NCI-H146 treated with DMSO at 0.1 percent for 48 hours (cell line): ENCODE data around the gene NUDT7.

Experiments used
- DNase-seq: peaks from one replicate; lab custom pipeline; 2025; ENCODE audit not compliant: unreplicated experiment; lab: John Stamatoyannopoulos, UW

NUDT7 gene

GRCh38 chr16:77723108-77723514 is 797 bp downstream of the NUDT7 start:
- DNase-seq = no peak

GRCh38 chr16:77724174-77724573 is 1.9 kb downstream of the NUDT7 start:
- no peak for DNase-seq

- DNase-seq = no peak
These were observed 7.6 kb downstream of the NUDT7 start for GRCh38 chr16:77729951-77730350.

GRCh38 chr16:77732241-77732946 is 10.1 kb downstream of the NUDT7 start:
- DNase-seq = no peak

GRCh38 chr16:77736879-77737278 is 14.6 kb downstream of the NUDT7 start:
- DNase-seq = no peak

- DNase-seq = no peak
These were observed 16.6 kb downstream of the NUDT7 start for GRCh38 chr16:77738706-77739558.

- no peak for DNase-seq
These were observed 17.2 kb downstream of the NUDT7 start for GRCh38 chr16:77739559-77739892.

- peak; percentile 0 for DNase-seq
These were observed 21.8 kb downstream of the NUDT7 start for GRCh38 chr16:77744141-77744540.

GRCh38 chr16:77745972-77746371 is 23.7 kb downstream of the NUDT7 start:
- no peak for DNase-seq

GRCh38 chr16:77748421-77749005 is 26.2 kb downstream of the NUDT7 start:
- DNase-seq = no peak

- DNase-seq = no peak
These were observed 27.1 kb downstream of the NUDT7 start for GRCh38 chr16:77749415-77749814.

GRCh38 chr16:77758046-77758445 is 35.7 kb downstream of the NUDT7 start:
- no peak for DNase-seq

- DNase-seq = no peak
These were observed 36.2 kb downstream of the NUDT7 start for GRCh38 chr16:77758508-77758907.

- no peak for DNase-seq
These were observed 36.9 kb downstream of the NUDT7 start for GRCh38 chr16:77759201-77759600.

GRCh38 chr16:77759821-77760220 is 37.5 kb downstream of the NUDT7 start:
- DNase-seq = no peak

GRCh38 chr16:77760800-77761199 is 38.5 kb downstream of the NUDT7 start:
- no peak for DNase-seq

GRCh38 chr16:77761204-77761603 is 38.9 kb downstream of the NUDT7 start:
- no peak for DNase-seq

GRCh38 chr16:77762262-77762661 is 39.9 kb downstream of the NUDT7 start:
- DNase-seq = no peak

- DNase-seq = no peak
These were observed 41.7 kb downstream of the NUDT7 start for GRCh38 chr16:77763994-77764393.

- DNase-seq = no peak
These were observed 44.9 kb downstream of the NUDT7 start for GRCh38 chr16:77767211-77767610.

- no peak for DNase-seq
These were observed 45.5 kb downstream of the NUDT7 start for GRCh38 chr16:77767826-77768225.
